SW480 (cell line): Measurements from ENCODE around the gene GNG7.
"Not testable (repeated sequence)": the region's sequence is repeated elsewhere in the genome, so short reads cannot be mapped to it uniquely, and the experiment has no call there.

Experiments used
- DNase-seq: peaks from one replicate; pipeline ENCODE4 v3.0.0-alpha.2; 2016; ENCODE audit warnings: low spot score

The GNG7 gene

GRCh38 chr19:2726904-2727639 is 24.6 kb upstream of the GNG7 start:
- DNase-seq, result no peak

GRCh38 chr19:2726160-2726855 is 23.8 kb upstream of the GNG7 start:
- no peak for DNase-seq

- DNase-seq, result no peak
These were observed 21.7 kb upstream of the GNG7 start for GRCh38 chr19:2724148-2724557.

GRCh38 chr19:2723747-2724146 is 21.3 kb upstream of the GNG7 start:
- no peak for DNase-seq

GRCh38 chr19:2723345-2723715 is 20.8 kb upstream of the GNG7 start:
- DNase-seq, result no peak

GRCh38 chr19:2722541-2723344 is 20.2 kb upstream of the GNG7 start:
- DNase-seq, result peak; percentile 59

- DNase-seq, result no peak
These were observed 19.4 kb upstream of the GNG7 start for GRCh38 chr19:2721570-2722540.

GRCh38 chr19:2720777-2721569 is 18.5 kb upstream of the GNG7 start, which contains the start of gene DIRAS1:
Gene DIRAS1 (minus strand): TSS chr19:2721372. CDS start chr19:2717806, 3,566 bp downstream.
- DNase-seq, result no peak

- DNase-seq, result no peak
These were observed 17.7 kb upstream of the GNG7 start for GRCh38 chr19:2719920-2720776.

GRCh38 chr19:2719232-2719735 is 16.8 kb upstream of the GNG7 start:
- DNase-seq, result no peak

- no peak for DNase-seq
These were observed 15.4 kb upstream of the GNG7 start for GRCh38 chr19:2717638-2718541.

- no peak for DNase-seq
These were observed 14.5 kb upstream of the GNG7 start for GRCh38 chr19:2716722-2717637.

- no peak for DNase-seq
These were observed 13.8 kb upstream of the GNG7 start for GRCh38 chr19:2716275-2716650.

- DNase-seq, result no peak
These were observed 13.2 kb upstream of the GNG7 start for GRCh38 chr19:2715470-2716274.

GRCh38 chr19:2714531-2715269 is 12.2 kb upstream of the GNG7 start:
- no peak for DNase-seq

GRCh38 chr19:2714102-2714501 is 11.6 kb upstream of the GNG7 start:
- not testable (repeated sequence) for DNase-seq
